T-helper 17 cell (primary cell): Measurements from ENCODE around the gene CYCS. TPM values are rescaled to one million over a fixed set of nuclear protein-coding genes. Genes with fewer than 3 reads are reported as not detected.

ENCODE experiments used
- ATAC-seq: fragments of 150-1000 bp; cut with Tn5 transposase; 2 replicates; pipeline ENCODE4 v1.10.0; 2021; ENCODE audit warnings: mild to moderate bottlenecking, moderate library complexity
- DNase-seq, 3 donors: peaks; one replicate each; pipeline versions ENCODE4 v3.0.0 to v3.0.0-alpha.2; 2020 to 2021
- H3K9me3 ChIP-seq: one replicate; pipeline ENCODE4 v1.7.0; 2013; ENCODE audit warnings: low read length, mild to moderate bottlenecking; ENCODE audit not compliant: control insufficient read depth, poor library complexity, severe bottlenecking
- H3K27ac Mint-ChIP-seq: one replicate; pipeline ENCODE4 v1.8.0; 2022; ENCODE audit warnings: mild to moderate bottlenecking, moderate library complexity, mixed read lengths
- H3K27me3 Mint-ChIP-seq: one replicate; pipeline ENCODE4 v1.8.0; 2022; ENCODE audit warnings: mixed read lengths
- H3K36me3 Mint-ChIP-seq: one replicate; pipeline ENCODE4 v1.8.0; 2022; ENCODE audit warnings: low read depth, mixed read lengths
- H3K4me1 Mint-ChIP-seq: one replicate; pipeline ENCODE4 v1.8.0; 2022; ENCODE audit warnings: mild to moderate bottlenecking, mixed read lengths
- H3K4me3 Mint-ChIP-seq: one replicate; pipeline ENCODE4 v1.8.0; 2022; ENCODE audit warnings: mild to moderate bottlenecking, moderate library complexity, mixed read lengths
- total RNA-seq, 4 donors: library from RNA in 2 of 4; stranded (reverse) in 2 of 4; gene quantifications; one replicate each; pipeline ENCODE4 v1.2.3 and lab custom pipeline; 2022 to 2026

The CYCS gene
- total RNA-seq, 2 donors from 2014 or later: 141 to 143 TPM

- Mint-ChIP-seq H3K27me3 (peaks cover 41% of the 10 kb centered on the region), H3K36me3 (peaks cover 9% of the 10 kb centered on the region), H3K4me1 (peaks cover 5% of the 10 kb centered on the region), H3K27ac (peak overlapping the region; percentile 75), H3K4me3 (no peak overlapping the region)
- H3K9me3 ChIP-seq: no peaks in the 10 kb centered on the region
- no peak for ATAC-seq
- no peak for DNase-seq
Measured at GRCh38 chr7:25077096-25077495, 48.0 kb downstream of the CYCS start.

- Mint-ChIP-seq H3K4me3 (no peak overlapping the region), H3K36me3 (peaks cover 9% of the 10 kb centered on the region), H3K27ac (no peak overlapping the region), H3K27me3 (peaks cover 37% of the 10 kb centered on the region), H3K4me1 (peaks cover 5% of the 10 kb centered on the region)
- ATAC-seq: no peak
- no peaks in the 10 kb centered on the region for H3K9me3 ChIP-seq
- DNase-seq: no peak
Measured at GRCh38 chr7:25075459-25075858, 49.6 kb downstream of the CYCS start.

- ATAC-seq: no peak
- no peak overlapping the region for H3K27ac Mint-ChIP-seq
- H3K4me3 Mint-ChIP-seq: no peak overlapping the region
- peaks cover 9% of the 10 kb centered on the region for H3K36me3 Mint-ChIP-seq
- H3K27me3 Mint-ChIP-seq: peaks cover 29% of the 10 kb centered on the region
- no peaks in the 10 kb centered on the region for H3K9me3 ChIP-seq
- DNase-seq: no peak
- peaks cover 13% of the 10 kb centered on the region for H3K4me1 Mint-ChIP-seq
Measured at GRCh38 chr7:25073451-25073850, 51.6 kb downstream of the CYCS start.

Other genes with a start within 250 kb of the CYCS start
- gene OSBPL3, start 145.1 kb downstream of the CYCS start, total RNA-seq: 10 to 100 TPM; 54.8 to 54.9 TPM
- not detected for gene NPVF, start 103.2 kb upstream of the CYCS start, total RNA-seq